Mononuclear cell (primary cell): ENCODE results near the gene MRPS31. TPM values are rescaled to one million over a fixed set of nuclear protein-coding genes. Genes with fewer than 3 reads are reported as not detected.

Experiments
- H3K27me3 ChIP-seq: 2 replicates; pipeline ENCODE4 v1.6.0; 2011; ENCODE audit warnings: low read length, control low read depth; ENCODE audit not compliant: insufficient read depth
- H3K4me1 ChIP-seq: 2 replicates; pipeline ENCODE4 v1.5.1; 2011; ENCODE audit warnings: mild to moderate bottlenecking, low read length, control low read depth; ENCODE audit not compliant: insufficient read depth
- H3K4me3 ChIP-seq: 2 replicates; pipeline ENCODE4 v1.5.1; 2011; ENCODE audit warnings: mild to moderate bottlenecking, low read length, moderate library complexity
- H3K9me3 ChIP-seq: 2 replicates; pipeline ENCODE4 v1.5.1; 2011; ENCODE audit warnings: low read depth, mild to moderate bottlenecking, control low read depth, low read length
- total RNA-seq: library from RNA; depleted of rRNA; stranded (reverse); fragments of >200 nt; gene quantifications from one replicate; pipeline ENCODE4 v1.2.3, GENCODE V29; 2012

Gene MRPS31
- total RNA-seq, 1 donor, result 9.6 TPM

GRCh38 chr13:40779796-40780285 lies 8.9 kb upstream of the MRPS31 start:
- Histone ChIP-seq H3K27me3 (no peaks in the 10 kb centered on the region), H3K4me1 (peaks cover 64% of the 10 kb centered on the region), H3K9me3 (no peaks in the 10 kb centered on the region), H3K4me3 (no peak overlapping the region)

- Histone ChIP-seq H3K9me3 (no peaks in the 10 kb centered on the region), H3K4me1 (peaks cover 56% of the 10 kb centered on the region), H3K27me3 (no peaks in the 10 kb centered on the region), H3K4me3 (no peak overlapping the region)
Measured at GRCh38 chr13:40779049-40779448, 8.1 kb upstream of the MRPS31 start.

GRCh38 chr13:40777809-40778175 lies 6.8 kb upstream of the MRPS31 start:
- no peaks in the 10 kb centered on the region for H3K9me3 ChIP-seq
- H3K27me3 ChIP-seq, result no peaks in the 10 kb centered on the region
- no peak overlapping the region for H3K4me3 ChIP-seq
- H3K4me1 ChIP-seq, result peaks cover 48% of the 10 kb centered on the region

GRCh38 chr13:40777166-40777808 lies 6.3 kb upstream of the MRPS31 start:
- H3K4me1 ChIP-seq, result peaks cover 44% of the 10 kb centered on the region
- no peak overlapping the region for H3K4me3 ChIP-seq
- H3K9me3 ChIP-seq, result no peaks in the 10 kb centered on the region
- no peaks in the 10 kb centered on the region for H3K27me3 ChIP-seq

GRCh38 chr13:40776681-40777165 lies 5.7 kb upstream of the MRPS31 start:
- no peak overlapping the region for H3K4me3 ChIP-seq
- no peaks in the 10 kb centered on the region for H3K27me3 ChIP-seq
- peaks cover 42% of the 10 kb centered on the region for H3K4me1 ChIP-seq
- no peaks in the 10 kb centered on the region for H3K9me3 ChIP-seq

GRCh38 chr13:40776232-40776631 lies 5.2 kb upstream of the MRPS31 start:
- Histone ChIP-seq H3K9me3 (no peaks in the 10 kb centered on the region), H3K4me1 (peaks cover 40% of the 10 kb centered on the region), H3K4me3 (no peak overlapping the region), H3K27me3 (no peaks in the 10 kb centered on the region)

GRCh38 chr13:40774672-40775071 lies 3.7 kb upstream of the MRPS31 start:
- no peaks in the 10 kb centered on the region for H3K27me3 ChIP-seq
- no peak overlapping the region for H3K4me3 ChIP-seq
- no peaks in the 10 kb centered on the region for H3K9me3 ChIP-seq
- H3K4me1 ChIP-seq, result peaks cover 42% of the 10 kb centered on the region

GRCh38 chr13:40772765-40773473 lies 1.9 kb upstream of the MRPS31 start:
- Histone ChIP-seq H3K27me3 (no peaks in the 10 kb centered on the region), H3K4me1 (peaks cover 41% of the 10 kb centered on the region), H3K9me3 (no peaks in the 10 kb centered on the region), H3K4me3 (no peak overlapping the region)

GRCh38 chr13:40770609-40770933 lies 419 bp downstream of the MRPS31 start:
- H3K4me1 ChIP-seq, result peaks cover 18% of the 10 kb centered on the region

GRCh38 chr13:40769970-40770369 lies 1.0 kb downstream of the MRPS31 start:
- Histone ChIP-seq H3K9me3 (no peaks in the 10 kb centered on the region), H3K4me1 (peaks cover 18% of the 10 kb centered on the region), H3K27me3 (no peaks in the 10 kb centered on the region), H3K4me3 (peak overlapping the region; percentile 80)

More at GRCh38 chr13:40770609-40770933, 419 bp downstream of the MRPS31 start:
- no peaks in the 10 kb centered on the region for H3K27me3 ChIP-seq
- H3K9me3 ChIP-seq, result no peaks in the 10 kb centered on the region
- peak overlapping the region; percentile 80 for H3K4me3 ChIP-seq

- Histone ChIP-seq H3K4me1 (peaks cover 13% of the 10 kb centered on the region), H3K27me3 (no peaks in the 10 kb centered on the region), H3K9me3 (no peaks in the 10 kb centered on the region), H3K4me3 (no peak overlapping the region)
Measured at GRCh38 chr13:40765602-40766001, 5.4 kb downstream of the MRPS31 start.

- Histone ChIP-seq H3K27me3 (no peaks in the 10 kb centered on the region), H3K4me1 (peaks cover 5% of the 10 kb centered on the region), H3K9me3 (no peaks in the 10 kb centered on the region), H3K4me3 (no peak overlapping the region)
Measured at GRCh38 chr13:40764587-40765403, 6.2 kb downstream of the MRPS31 start.

- peaks cover 3% of the 10 kb centered on the region for H3K4me1 ChIP-seq
- no peak overlapping the region for H3K4me3 ChIP-seq
- no peaks in the 10 kb centered on the region for H3K9me3 ChIP-seq
- no peaks in the 10 kb centered on the region for H3K27me3 ChIP-seq
Measured at GRCh38 chr13:40762849-40763248, 8.1 kb downstream of the MRPS31 start.

- Histone ChIP-seq H3K4me3 (no peak overlapping the region), H3K4me1 (no peaks in the 10 kb centered on the region), H3K27me3 (no peaks in the 10 kb centered on the region), H3K9me3 (no peaks in the 10 kb centered on the region)
Measured at GRCh38 chr13:40758811-40759210, 12.2 kb downstream of the MRPS31 start.

- Histone ChIP-seq H3K27me3 (no peaks in the 10 kb centered on the region), H3K4me3 (no peak overlapping the region), H3K9me3 (no peaks in the 10 kb centered on the region), H3K4me1 (no peaks in the 10 kb centered on the region)
Measured at GRCh38 chr13:40756042-40756441, 14.9 kb downstream of the MRPS31 start.
